Skin epidermis (tissue), 12 donors: ENCODE data around the gene MAN1A1.
A peak's percentile ranks its signal among the peaks of the same experiment; 100 is the strongest.
"Not testable (repeated sequence)": the region's sequence is repeated elsewhere in the genome, so short reads cannot be mapped to it uniquely, and the experiment has no call there.

Experiments
- H3K27ac ChIP-seq, 21 experiments: fragments of 200-600 bp; sonication (generic) in 11 of 21; one replicate each; pipeline ENCODE4 v1.5.0; 2020; ENCODE audit warnings: mild to moderate bottlenecking in 3 of 21, inconsistent platforms in 2 of 21, moderate library complexity in 2 of 21
- H3K4me3 ChIP-seq, 7 experiments: fragments of 200-600 bp; sonication (generic) in 2 of 7; one replicate each; pipeline ENCODE4 v1.5.0; 2020; ENCODE audit warnings: inconsistent platforms in 2 of 7, mild to moderate bottlenecking in 2 of 7, moderate library complexity in 1 of 7

Gene MAN1A1

GRCh38 chr6:119349361-119350201 is at the start of gene MAN1A1:
Gene MAN1A1, minus strand, starts transcription at chr6:119349761. Its CDS starts 696 bp downstream, at chr6:119349065.
- H3K4me3 ChIP-seq: peak within 1 kb of the TSS; percentile 62 to 98 (median 79)
- H3K27ac ChIP-seq: peak within 1 kb of the TSS; percentile 82 to 100 (median 95)

GRCh38 chr6:119395192-119395591 is 45.6 kb upstream of the MAN1A1 start:
- H3K4me3 ChIP-seq: no peak overlapping the region
- no peak overlapping the region for H3K27ac ChIP-seq

- no peak overlapping the region for H3K4me3 ChIP-seq
- no peak overlapping the region for H3K27ac ChIP-seq
Observed at GRCh38 chr6:119390247-119390793, 40.8 kb upstream of the MAN1A1 start.

DNA sequence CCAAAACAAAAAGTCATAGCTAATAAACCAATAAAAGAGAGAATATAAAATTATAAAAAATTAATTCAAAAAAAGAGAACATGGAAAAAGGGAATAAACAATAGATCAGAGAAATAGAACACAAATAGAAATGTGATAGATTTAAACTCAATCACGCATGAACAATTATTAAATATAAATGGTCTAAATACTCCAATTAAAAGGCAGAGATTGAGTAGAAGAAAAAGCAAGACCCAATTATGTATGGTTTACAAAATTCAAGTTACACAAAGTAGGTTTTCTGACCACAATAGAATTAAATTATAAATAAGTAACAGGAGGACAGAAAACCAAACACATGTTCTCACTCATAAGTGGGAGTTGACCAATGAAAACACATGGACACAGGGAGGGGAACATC is 36.4 kb upstream of the MAN1A1 start:
- Histone ChIP-seq H3K27ac (no peak overlapping the region), H3K4me3 (no peak overlapping the region)

- H3K4me3 ChIP-seq: no peak overlapping the region
- H3K27ac ChIP-seq: no peak overlapping the region
Observed at GRCh38 chr6:119384444-119384843, 34.9 kb upstream of the MAN1A1 start.

DNA sequence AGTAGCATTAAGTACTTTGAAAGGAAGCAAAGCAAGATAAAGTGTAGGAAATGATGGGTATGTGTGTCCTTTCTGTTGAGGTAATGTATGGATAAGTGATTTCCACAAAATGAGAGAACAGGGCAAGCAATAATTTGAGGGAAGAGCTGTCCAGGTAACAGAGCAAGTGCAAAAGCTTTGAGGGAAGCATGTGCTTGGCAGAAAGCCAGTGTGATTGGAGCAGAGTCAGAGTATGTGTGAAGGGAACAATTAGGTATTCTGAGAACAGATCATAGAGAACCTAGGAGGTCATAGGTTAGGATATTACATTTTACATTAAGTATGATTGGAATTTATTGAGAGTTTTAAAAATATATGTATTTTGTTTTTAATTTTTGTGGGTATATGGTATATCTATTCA is 30.2 kb upstream of the MAN1A1 start:
- H3K27ac ChIP-seq: no peak overlapping the region
- H3K4me3 ChIP-seq: no peak overlapping the region

DNA sequence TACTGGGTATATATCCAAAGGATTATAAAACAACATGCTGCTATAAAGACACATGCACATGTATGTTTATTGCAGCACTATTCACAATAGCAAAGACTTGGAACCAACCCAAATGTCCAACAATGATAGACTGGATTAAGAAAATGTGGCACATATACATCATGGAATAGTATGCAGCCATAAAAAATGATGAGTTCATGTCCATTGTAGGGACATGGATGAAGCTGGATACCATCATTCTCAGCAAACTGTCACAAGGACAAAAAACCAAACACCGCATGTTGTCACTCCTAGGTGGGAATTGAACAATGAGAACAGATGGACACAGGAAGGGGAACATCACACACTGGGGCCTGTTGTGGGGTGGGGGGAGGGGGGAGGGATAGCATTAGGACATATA is 27.5 kb upstream of the MAN1A1 start:
- not testable (repeated sequence) for H3K27ac ChIP-seq, H3K4me3 ChIP-seq

GRCh38 chr6:119370080-119370479 is 20.5 kb upstream of the MAN1A1 start:
- H3K27ac ChIP-seq: no peak overlapping the region
- no peak overlapping the region for H3K4me3 ChIP-seq

- H3K4me3 ChIP-seq: no peak overlapping the region
- no peak overlapping the region for H3K27ac ChIP-seq
Observed at GRCh38 chr6:119368921-119369320, 19.4 kb upstream of the MAN1A1 start.

DNA sequence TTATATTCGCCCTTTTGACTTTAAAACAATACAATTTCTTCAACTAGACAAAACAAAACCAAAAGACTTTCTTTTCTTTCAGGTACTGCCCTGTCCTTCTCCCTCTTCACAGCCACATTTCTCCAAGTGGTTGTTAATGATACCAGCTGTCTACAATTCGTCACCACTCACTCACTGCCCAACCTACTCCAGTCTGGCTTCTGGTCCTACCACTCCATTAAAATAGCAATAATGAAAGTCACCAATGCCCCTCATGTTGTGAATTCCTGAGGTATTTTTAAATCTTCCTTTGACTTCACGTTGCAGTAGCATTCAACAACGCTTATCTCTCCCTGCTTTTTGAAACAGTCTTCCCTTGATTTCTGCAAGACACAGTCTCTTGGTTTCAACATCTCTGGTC is 11.6 kb upstream of the MAN1A1 start:
- no peak overlapping the region for H3K4me3 ChIP-seq
- no peak overlapping the region for H3K27ac ChIP-seq

DNA sequence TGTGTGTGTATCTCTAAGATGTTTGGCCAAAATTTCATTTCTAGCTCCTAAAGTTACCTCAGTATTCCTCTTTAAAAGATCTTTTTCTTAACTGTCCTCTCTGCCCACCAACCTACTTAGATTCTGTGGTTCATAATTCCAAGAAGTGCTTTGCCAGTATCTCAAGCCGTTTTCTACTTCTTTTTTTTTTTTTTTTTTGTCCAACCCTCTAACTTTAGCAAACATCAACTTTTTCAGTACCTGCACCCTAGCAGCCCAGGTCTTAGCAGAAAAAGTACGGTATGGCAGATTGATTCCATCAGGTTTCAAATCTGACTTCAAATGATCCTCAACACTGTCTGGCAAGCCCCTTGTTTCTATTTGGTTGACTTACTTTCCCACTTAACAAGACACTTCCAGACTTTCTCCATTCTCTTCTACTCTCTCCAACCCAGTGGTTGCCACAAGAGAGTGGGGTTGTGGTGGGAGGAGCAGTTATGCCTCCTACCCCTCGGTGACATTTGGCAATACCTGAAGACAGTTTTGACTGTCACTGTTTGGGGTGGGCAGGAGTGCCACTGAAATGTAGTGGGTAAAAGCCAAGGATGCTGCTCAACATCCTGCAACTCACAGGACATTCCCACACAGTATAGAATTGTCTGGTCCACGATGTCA is 10.8 kb upstream of the MAN1A1 start:
- Histone ChIP-seq H3K27ac (no peak overlapping the region), H3K4me3 (no peak overlapping the region)

DNA sequence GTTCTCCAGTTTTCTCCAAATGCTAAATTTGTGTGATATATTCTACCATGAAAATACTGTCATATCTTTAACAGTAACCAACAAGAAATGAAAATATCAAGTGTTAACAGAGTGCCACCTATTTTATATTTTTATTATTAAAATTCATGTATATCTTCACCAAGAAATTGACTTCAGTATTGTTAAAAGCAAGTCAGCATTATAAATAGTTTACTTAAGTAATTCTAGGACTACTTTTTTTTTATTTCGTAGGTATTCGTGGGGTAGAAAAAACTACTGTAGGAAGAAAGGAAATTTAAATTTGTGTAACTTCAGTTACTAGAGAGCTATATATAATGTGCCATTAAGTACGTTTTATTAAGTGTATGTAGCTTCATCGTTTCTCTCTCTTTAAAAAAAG is 6.3 kb upstream of the MAN1A1 start:
- H3K27ac ChIP-seq: peak overlapping the region in 3 of 21 experiments; percentile 3 to 56 (median 22)
- no peak overlapping the region for H3K4me3 ChIP-seq

- Histone ChIP-seq H3K27ac (peak overlapping the region in 6 of 21 experiments; percentile 15 to 81 (median 66)), H3K4me3 (no peak overlapping the region)
Observed at GRCh38 chr6:119355157-119355556, 5.6 kb upstream of the MAN1A1 start.

GRCh38 chr6:119353696-119354095 is 4.1 kb upstream of the MAN1A1 start:
- H3K27ac ChIP-seq: peak overlapping the region in 4 of 21 experiments; percentile 8 to 77 (median 11)

DNA sequence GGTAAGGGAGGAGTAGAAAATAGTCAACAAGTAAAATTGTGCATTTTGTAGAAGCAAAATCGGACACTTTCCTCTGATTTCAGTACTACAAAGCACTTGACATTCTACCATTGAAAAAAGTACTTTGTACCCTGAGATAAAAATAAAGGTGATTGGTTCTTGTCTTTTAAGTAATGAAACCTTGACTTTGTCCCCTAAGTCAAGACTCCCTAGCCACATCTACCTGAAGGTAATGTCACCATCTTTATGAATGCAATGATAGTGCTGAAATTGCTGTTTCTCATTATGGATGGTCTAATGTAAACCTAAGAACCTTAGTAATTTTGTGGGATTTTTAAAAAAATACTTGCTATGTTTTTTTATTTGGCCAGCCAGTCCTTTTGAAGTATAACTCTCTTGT is 2.4 kb upstream of the MAN1A1 start:
- H3K27ac ChIP-seq: peak overlapping the region in 1 of 21 experiments; percentile 31
- no peak overlapping the region for H3K4me3 ChIP-seq

More at GRCh38 chr6:119353696-119354095, 4.1 kb upstream of the MAN1A1 start:
- H3K4me3 ChIP-seq: no peak overlapping the region

GRCh38 chr6:119350952-119351372 is 1.4 kb upstream of the MAN1A1 start:
- peak overlapping the region in 6 of 7 experiments; percentile 63 to 98 (median 83) for H3K4me3 ChIP-seq

GRCh38 chr6:119350202-119350951 is 816 bp upstream of the MAN1A1 start:
- Histone ChIP-seq H3K4me3 (peak overlapping the region; percentile 62 to 98 (median 79)), H3K27ac (peak overlapping the region; percentile 82 to 100 (median 95))

More at GRCh38 chr6:119350952-119351372, 1.4 kb upstream of the MAN1A1 start:
- H3K27ac ChIP-seq: peak overlapping the region in 18 of 21 experiments; percentile 85 to 100 (median 96)

GRCh38 chr6:119348748-119349360 is 707 bp downstream of the MAN1A1 start:
- Histone ChIP-seq H3K4me3 (peak overlapping the region; percentile 62 to 98 (median 79)), H3K27ac (peak overlapping the region; percentile 45 to 100 (median 95))

DNA sequence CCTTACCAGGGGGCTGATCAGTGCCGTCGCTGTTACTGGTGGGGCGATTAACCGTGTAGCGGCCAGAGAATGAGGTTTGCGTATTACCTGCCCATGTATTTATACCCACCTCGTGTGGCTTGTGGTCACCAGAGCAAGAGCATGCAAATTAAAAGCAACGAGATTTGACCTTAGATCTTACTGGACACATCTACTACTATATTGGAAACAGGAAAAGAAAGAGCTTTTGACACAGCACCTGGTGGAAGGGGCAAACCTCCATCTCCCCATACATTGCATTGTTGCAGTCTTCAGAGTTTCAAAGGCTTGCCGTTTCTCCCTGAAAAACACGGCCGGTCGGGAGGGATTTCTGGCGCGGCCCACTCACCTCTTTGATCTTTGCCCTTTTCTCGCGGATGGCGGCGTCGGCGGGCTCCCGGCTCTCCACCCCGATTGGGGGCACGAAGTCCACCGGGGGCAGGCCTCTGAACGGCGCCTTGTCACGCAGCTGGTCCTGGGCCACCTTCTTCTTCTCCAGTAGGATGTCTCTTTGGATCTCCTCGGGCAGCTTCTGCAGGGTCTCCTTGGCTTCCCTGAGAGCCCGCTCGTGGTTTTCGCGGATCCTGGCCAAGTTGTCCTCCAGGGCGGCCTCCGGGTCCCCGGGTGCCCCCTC is 1.3 kb downstream of the MAN1A1 start:
- peak overlapping the region; percentile 62 to 98 (median 79) for H3K4me3 ChIP-seq
- peak overlapping the region in 20 of 21 experiments; percentile 45 to 100 (median 96) for H3K27ac ChIP-seq
